DMS153 (cell line): ENCODE measurements around the gene FAM210A.

Source experiments
- DNase-seq: peaks from one replicate; lab custom pipeline; 2025; lab: John Stamatoyannopoulos, UW

The FAM210A gene

DNA sequence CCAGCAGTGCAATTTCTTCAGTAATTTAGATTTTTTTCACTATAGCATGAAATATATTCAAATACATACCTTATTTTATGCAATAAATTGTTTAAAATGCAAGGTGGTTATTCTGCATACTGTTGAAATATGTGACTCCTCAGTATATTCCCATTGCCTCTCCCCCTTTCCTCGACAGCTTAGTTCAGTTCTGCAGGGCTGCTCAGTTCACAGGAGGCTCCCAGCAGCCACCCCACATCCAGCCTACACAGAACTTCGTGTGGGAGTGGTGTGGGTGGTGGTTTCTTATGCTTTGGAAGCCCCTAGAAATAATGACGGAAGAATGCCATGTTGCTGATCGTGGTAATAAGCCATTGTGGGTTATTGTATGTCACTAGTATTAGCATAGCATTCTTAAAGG, 79.7 kb downstream of the FAM210A start:
- no peak for DNase-seq

- no peak for DNase-seq
These were observed 81.3 kb downstream of the FAM210A start for GRCh38 chr18:13645093-13645492.

GRCh38 chr18:13643261-13643751, 83.1 kb downstream of the FAM210A start:
- no peak for DNase-seq

DNA sequence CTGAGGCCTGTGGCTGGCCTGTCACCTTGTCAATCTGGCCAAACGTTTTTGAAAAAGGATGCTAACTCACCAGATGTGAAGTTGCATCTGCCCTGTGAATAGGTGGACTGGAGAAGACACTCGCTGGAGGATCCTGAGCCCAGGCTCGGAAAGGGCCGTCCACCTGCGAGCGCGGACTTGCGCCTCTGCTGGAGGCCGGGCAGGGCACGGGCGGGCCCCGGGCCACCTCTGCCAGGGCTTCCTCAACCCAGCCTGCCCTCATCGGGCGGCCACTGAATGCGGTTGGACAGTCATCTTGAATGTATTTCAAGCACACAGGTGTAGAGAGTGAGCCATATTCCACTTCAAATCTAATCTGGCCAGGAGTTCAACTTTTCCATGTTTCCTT, 83.9 kb downstream of the FAM210A start:
- DNase-seq = no peak

GRCh38 chr18:13641551-13642439, 84.6 kb downstream of the FAM210A start:
- DNase-seq = no peak

- no peak for DNase-seq
These were observed 86.0 kb downstream of the FAM210A start for GRCh38 chr18:13640266-13640860.

DNA sequence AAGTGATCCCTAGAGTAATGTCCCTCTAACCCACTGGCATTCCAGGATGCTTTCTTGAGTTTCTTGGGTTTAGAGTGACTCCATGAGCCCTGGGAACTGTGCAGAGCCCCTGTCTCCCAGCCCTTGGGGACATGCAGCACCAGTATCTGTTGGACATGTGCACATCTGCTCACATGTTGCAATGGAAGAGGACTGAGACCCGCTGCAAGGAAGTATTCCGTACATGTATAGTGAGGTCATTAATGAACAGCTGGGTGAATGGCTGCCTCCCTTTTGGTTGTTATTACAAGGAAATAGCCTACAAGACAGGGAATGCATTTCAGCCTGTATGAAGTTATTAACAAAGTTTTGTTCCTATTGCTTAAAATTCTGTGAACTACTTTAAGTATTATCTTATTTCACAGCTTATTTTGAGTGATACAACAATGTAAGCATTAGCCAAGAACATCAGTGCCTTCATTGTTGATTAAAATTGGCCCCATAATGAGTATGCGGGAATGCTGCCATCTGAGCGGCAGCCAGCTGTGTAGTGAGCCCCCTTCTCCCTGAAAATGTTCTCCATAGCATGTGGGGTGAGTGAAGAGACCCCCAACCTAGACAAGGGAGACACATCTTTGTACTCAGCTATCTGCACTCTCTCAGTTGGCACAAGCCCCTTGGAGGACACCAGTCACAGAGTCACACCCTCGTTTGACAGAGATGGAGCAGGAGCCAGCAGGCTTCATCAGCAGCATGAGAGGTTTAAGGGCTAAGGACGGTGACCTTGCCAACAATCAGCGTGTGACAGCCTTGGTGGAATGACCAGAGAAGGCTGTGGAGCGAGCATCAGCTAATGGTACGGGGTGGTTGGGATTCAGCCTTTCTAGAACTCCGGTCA, 87.4 kb downstream of the FAM210A start:
- no peak for DNase-seq

- no peak for DNase-seq
These were observed 91.3 kb downstream of the FAM210A start for GRCh38 chr18:13635046-13635445.

DNA sequence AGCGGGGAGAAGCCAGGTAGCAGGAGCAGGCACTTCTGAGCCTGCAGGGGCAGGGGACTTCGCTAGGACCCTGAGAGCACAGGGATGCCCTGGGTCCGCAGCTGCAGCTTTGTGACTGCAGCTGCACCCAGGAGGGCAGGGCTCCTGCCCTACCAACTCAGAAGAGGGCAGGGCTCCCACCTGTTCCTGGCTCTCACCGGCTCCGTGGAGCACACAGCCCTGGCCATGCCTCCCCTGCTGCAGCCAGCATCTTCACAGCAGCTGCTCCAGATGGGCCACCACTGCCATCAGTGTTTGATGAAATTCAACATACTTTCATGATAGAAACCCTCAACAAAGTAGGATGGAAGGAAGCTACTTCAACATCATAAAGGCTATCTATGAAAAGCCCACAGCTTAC, 92.7 kb downstream of the FAM210A start:
- no peak for DNase-seq

- DNase-seq = no peak
These were observed 95.6 kb downstream of the FAM210A start for GRCh38 chr18:13630716-13631268.

- DNase-seq = no peak
These were observed 96.3 kb downstream of the FAM210A start for GRCh38 chr18:13629841-13630715.

DNA sequence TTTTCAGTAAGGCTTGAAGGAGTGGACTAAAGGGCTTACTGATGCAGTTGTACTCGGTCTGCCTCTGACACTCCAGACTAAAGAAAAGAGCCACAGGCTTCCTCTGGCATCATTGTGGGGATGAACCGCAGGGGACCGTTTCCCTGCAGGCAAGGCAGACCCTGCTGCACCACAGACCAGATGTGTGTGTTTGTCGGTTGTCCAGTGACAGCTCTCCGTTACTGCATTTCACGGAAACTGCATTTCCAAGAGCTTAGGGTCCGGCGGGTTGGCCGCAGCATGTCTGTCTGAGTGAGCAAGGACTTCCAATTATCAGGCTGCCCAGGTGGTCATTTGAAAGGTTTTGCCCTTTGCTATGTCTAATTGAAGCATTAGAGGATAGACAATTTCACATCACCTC, 98.1 kb downstream of the FAM210A start:
- DNase-seq = no peak

DNA sequence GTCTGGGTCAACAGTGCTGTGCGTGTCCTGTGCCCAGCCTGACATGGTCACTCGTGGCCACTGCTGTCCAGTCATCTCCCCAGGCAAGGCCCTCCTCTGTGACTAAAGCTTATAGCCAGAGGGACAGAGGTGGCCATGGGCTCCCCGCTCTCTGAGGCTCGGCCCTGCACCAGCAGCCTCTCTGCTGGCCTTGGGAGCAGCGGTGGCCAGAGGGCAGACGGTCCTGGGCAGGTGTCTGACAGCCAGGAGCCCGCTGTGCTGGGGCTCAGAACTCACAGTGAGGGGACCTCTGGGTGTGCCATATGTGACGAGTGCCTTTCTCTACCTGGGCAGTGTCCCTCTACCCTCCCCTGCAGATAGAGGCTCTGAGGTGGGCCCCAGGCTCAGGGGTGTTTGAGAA, 98.7 kb downstream of the FAM210A start:
- no peak for DNase-seq

DNA sequence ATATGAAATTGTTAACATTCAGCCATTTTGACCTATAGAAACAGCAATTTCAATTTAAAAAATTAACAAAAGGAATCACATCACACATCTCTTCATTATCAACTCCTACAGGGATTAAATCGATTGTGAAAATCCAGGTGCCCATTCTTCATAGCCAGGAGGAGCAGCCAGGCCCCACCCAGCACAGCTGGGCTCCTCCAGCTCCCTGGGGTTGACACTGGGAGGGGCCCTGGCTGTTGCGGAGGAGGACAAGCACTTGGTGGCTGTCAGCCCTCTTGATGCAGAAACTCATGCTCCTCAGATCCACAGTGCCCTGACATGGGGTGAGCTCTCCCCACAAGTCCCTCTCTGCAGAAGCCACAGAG, 99.8 kb downstream of the FAM210A start:
- DNase-seq = no peak

- DNase-seq = no peak
These were observed 100.4 kb downstream of the FAM210A start for GRCh38 chr18:13625843-13626543.

- no peak for DNase-seq
These were observed 101.0 kb downstream of the FAM210A start for GRCh38 chr18:13625355-13625754.

GRCh38 chr18:13624563-13625237, 101.7 kb downstream of the FAM210A start:
- no peak for DNase-seq

- no peak for DNase-seq
These were observed 102.5 kb downstream of the FAM210A start for GRCh38 chr18:13623871-13624270.

DNA sequence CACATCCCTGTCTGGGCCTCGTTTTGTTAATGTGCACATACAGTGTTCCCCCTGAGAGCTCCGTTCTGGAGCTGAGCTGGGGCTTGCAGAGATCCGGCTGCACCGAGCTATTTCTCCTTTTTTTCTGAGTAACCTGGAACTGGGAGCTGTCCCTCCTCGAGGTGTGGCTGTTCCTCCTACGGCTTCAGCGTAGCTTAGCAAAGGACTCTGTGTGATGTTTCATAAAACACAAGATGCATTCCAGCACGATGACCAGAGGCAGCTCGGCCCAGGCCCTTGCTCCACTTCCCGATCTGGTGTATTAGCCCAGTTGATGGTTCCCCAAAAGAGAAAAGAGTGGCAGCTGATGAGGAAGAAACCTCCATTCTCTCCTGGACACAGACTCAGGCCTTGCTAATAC, 103.0 kb downstream of the FAM210A start:
- DNase-seq = no peak

DNA sequence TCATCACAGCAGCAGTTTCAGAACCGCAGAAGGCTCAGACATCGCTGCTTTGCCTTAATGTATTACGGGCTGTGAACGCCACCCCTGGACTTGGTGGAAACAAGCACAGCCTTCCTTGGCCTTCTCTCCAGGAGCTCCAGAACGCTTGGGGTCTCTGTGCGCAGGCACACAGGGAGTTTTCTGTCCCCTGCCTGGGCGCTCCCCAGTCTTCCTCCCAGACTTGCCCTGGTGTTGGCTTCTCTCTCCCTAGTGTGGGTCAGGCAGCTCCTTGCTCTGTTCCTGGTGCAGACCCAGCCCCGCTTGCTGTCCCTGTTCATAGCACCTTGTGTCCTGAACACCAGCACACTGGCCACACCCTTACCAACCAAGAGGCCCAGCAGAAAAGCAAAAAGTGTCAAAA, 103.6 kb downstream of the FAM210A start:
- no peak for DNase-seq
